HL-60 (cell line): ENCODE results near the gene LRMDA.

Source experiments
- CTCF ChIP-seq: IDR thresholded peaks from one replicate; pipeline ENCODE4 v1.5.1; 2011; ENCODE audit warnings: low read length, control low read depth, inconsistent platforms; ENCODE audit not compliant: insufficient read depth
- POLR2AphosphoS5 ChIP-seq: IDR thresholded peaks from 2 replicates; pipeline ENCODE4 v1.6.1; 2012; ENCODE audit warnings: low read depth
- REST ChIP-seq: IDR thresholded peaks from 2 replicates; pipeline ENCODE4 v1.6.1; 2012; ENCODE audit warnings: low read depth; ENCODE audit not compliant: insufficient replicate concordance

DNA sequence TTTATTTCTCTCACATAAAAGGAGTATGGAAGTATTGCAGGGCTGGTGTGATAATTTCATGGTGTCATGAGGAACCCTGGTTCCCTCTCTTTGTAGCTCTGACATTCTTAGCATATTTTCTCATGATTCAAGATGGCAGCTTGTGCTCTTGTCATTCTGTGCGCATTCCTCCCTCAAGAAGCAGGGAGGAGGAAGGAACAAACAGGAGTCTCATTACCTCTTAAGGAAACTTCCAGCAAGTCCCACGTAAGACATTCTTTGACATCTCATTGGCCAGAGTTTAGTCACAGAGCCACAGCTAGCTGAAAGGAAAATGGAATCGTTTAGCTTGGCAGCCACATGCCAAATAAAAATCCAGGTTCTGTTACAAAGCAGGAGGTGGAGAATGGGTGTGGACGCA, 546.8 kb downstream of the LRMDA start:
- TF ChIP-seq REST: no peak
- no peak for TF ChIP-seq CTCF
- TF ChIP-seq POLR2AphosphoS5: no peak
